ENCODE data around the gene RANBP3. TPM values are rescaled to one million over a fixed set of nuclear protein-coding genes. Genes with fewer than 3 reads are reported as not detected.
"Not testable (repeated sequence)": the region's sequence is repeated elsewhere in the genome, so short reads cannot be mapped to it uniquely, and the experiment has no call there.

The RANBP3 gene
- total RNA-seq, 4 donors from 2014 or later, result 37.4 to 74.3 (median 61.3) TPM

DNA sequence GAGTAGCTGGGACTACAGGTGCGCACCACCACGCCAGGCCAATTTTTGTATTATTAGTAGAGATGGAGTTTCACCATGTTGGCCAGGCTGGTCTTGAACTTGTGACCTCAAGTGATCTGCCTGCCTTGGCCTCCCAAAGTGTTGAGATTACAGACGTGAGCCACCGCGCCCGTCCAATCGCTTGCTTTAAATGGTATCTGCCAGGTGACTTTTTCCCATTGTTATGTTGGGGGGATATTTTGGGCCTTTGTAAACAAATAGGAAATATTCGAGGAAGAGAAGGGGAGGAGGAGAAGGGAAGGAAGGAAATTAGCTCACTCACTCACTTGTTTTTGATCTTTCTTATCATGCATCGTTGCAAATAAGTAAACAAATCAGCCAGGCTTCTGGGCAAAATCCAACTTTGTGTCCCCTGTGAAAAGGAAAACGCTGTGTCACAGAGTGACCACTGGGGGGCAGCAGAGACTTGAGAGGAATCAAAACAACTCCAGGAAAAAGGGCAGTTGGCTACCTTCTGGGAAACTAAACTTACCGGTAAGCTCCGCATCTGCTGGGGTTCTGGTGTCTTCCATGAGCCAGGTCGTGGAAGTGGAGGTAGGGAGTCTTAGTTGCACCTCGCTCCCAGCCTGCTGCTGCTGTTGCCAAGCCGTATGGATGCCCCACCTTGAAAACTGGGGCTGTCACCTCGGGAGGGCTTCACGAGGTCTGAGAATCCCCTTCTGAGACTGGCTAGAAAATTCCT is 9.3 kb upstream of the RANBP3 start:
- H3K4me1 ChIP-seq, result peaks cover 3 to 8% of the 10 kb centered on the region in 2 donors
- TF ChIP-seq, protein P1, sequence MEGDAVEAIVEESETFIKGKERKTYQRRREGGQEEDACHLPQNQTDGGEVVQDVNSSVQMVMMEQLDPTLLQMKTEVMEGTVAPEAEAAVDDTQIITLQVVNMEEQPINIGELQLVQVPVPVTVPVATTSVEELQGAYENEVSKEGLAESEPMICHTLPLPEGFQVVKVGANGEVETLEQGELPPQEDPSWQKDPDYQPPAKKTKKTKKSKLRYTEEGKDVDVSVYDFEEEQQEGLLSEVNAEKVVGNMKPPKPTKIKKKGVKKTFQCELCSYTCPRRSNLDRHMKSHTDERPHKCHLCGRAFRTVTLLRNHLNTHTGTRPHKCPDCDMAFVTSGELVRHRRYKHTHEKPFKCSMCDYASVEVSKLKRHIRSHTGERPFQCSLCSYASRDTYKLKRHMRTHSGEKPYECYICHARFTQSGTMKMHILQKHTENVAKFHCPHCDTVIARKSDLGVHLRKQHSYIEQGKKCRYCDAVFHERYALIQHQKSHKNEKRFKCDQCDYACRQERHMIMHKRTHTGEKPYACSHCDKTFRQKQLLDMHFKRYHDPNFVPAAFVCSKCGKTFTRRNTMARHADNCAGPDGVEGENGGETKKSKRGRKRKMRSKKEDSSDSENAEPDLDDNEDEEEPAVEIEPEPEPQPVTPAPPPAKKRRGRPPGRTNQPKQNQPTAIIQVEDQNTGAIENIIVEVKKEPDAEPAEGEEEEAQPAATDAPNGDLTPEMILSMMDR (IDR thresholded peaks at IDR 0.05 in 4 of 5, conservative IDR thresholded peaks at IDR 0.05 in 1 of 5), result peak; percentile 72 to 98 (median 87)
- no peak for TF ChIP-seq POLR2A (IDR thresholded peaks at IDR 0.05)
- H3K9me3 ChIP-seq, result no peaks in the 10 kb centered on the region
- H3K27ac ChIP-seq, result no peak overlapping the region
- H3K27me3 ChIP-seq, result no peaks in the 10 kb centered on the region
- DNase-seq, result peak; percentile 49 to 64
- no peaks in the 10 kb centered on the region for H3K36me3 ChIP-seq
- peak overlapping the region; percentile 31 to 48 (median 44) for H3K4me3 ChIP-seq
- intact Hi-C loops (cut with DNase I; ENCODE audit: low total_unique reads) (loop anchor here (1.0 to 5.0 kb wide), 2 partner anchors 35 to 140 kb away; no protein-coding TSS in a partner anchor), in situ Hi-C loops (cut with MboI; ENCODE audit: low sequenced_read_pairs in 4 of 4) (loop anchor here in 1 of 4 donors (5.0 kb wide), 1 partner anchor 35 kb away; no protein-coding TSS in a partner anchor)
- peak; percentile 77 to 85 for ATAC-seq

- not testable (repeated sequence) for H3K36me3 ChIP-seq, H3K4me1 ChIP-seq, H3K27me3 ChIP-seq, ATAC-seq, H3K27ac ChIP-seq, H3K4me3 ChIP-seq, DNase-seq, H3K9me3 ChIP-seq
- in situ Hi-C loops (cut with MboI; ENCODE audit: low sequenced_read_pairs in 4 of 4) (loop anchor here in 1 of 4 donors (5.0 kb wide), 1 partner anchor 36 kb away; no protein-coding TSS in a partner anchor), intact Hi-C loops (cut with DNase I; ENCODE audit: low total_unique reads) (loop anchor here (5.0 kb wide), 1 partner anchor 141 kb away; no protein-coding TSS in a partner anchor)
Observed at GRCh38 chr19:5985837-5986236, 7.9 kb upstream of the RANBP3 start.

DNA sequence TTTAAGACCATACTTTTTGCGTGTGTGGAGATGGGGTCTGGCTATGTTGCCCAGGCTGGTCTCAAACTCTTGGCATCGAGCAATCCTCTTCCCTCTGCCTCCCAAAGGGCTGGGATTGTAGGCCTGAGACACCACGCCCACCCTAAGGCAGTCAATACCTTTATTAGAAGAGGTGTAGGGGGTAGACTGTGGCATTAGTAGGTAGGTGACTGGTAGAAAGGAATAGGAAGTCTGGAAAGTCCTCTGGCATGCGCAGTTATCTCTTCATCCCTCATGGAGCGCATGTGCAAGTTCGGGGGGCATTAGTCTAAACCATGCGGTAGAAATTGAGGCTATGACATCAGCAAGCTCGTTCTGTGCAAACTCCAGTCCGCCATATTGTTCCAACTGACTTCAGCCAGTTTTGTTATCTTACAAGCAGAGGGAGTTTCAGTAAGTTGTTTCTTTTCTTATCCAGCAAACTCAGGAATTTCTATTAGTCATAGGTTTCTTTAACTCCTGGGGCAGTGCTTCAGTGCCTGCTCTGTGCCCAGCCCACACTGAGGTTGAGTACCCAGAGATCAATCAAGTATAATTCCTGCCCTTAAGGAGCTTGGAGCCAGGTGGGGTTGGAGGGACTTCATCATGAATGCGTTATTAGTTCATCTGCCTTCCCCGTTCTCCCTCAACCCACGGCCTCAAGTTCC is 7.3 kb upstream of the RANBP3 start:
- no peaks in the 10 kb centered on the region for H3K27me3 ChIP-seq
- DNase-seq, result no peak
- TF ChIP-seq, protein P1 (IDR thresholded peaks at IDR 0.05 in 4 of 5, conservative IDR thresholded peaks at IDR 0.05 in 1 of 5), result no peak
- no peak for TF ChIP-seq POLR2A (IDR thresholded peaks at IDR 0.05)
- ATAC-seq, result no peak
- H3K36me3 ChIP-seq, result no peaks in the 10 kb centered on the region
- no peaks in the 10 kb centered on the region for H3K9me3 ChIP-seq
- intact Hi-C loops (cut with DNase I; ENCODE audit: low total_unique reads) (loop anchor here (5.0 kb wide), 1 partner anchor 142 kb away; no protein-coding TSS in a partner anchor), in situ Hi-C loops (cut with MboI; ENCODE audit: low sequenced_read_pairs in 4 of 4) (loop anchor here in 1 of 4 donors (5.0 kb wide), 1 partner anchor 37 kb away; no protein-coding TSS in a partner anchor)
- peaks cover 3 to 8% of the 10 kb centered on the region in 2 donors for H3K4me1 ChIP-seq
- no peak overlapping the region for H3K27ac ChIP-seq
- no peak overlapping the region for H3K4me3 ChIP-seq

GRCh38 chr19:5984600-5984999 is 6.7 kb upstream of the RANBP3 start:
- H3K27me3 ChIP-seq, result no peaks in the 10 kb centered on the region
- no peak overlapping the region for H3K4me3 ChIP-seq
- TF ChIP-seq, protein P1 (IDR thresholded peaks at IDR 0.05 in 4 of 5, conservative IDR thresholded peaks at IDR 0.05 in 1 of 5), result no peak
- TF ChIP-seq POLR2A (IDR thresholded peaks at IDR 0.05), result no peak
- no peak overlapping the region for H3K27ac ChIP-seq
- DNase-seq, result no peak
- peaks cover 3 to 8% of the 10 kb centered on the region in 2 donors for H3K4me1 ChIP-seq
- intact Hi-C loops (cut with DNase I; ENCODE audit: low total_unique reads) (no loop called here), in situ Hi-C loops (cut with MboI; ENCODE audit: low sequenced_read_pairs in 4 of 4) (no loop called here)
- ATAC-seq, result no peak
- H3K9me3 ChIP-seq, result no peaks in the 10 kb centered on the region
- no peaks in the 10 kb centered on the region for H3K36me3 ChIP-seq

Measured in gastrocnemius medialis (tissue), 4 donors.